Measurements from ENCODE around the gene FAM50A. TPM values are rescaled to one million over a fixed set of nuclear protein-coding genes. Genes with fewer than 3 reads are reported as not detected.

Gene FAM50A
- total and polyA plus RNA-seq, 4 donors, result 10.9 to 25.1 (median 14.0) TPM

GRCh38 chrX:154434394-154435168, 9.4 kb upstream of the FAM50A start:
- H3K4me1 ChIP-seq (ENCODE audit: control insufficient read depth in 4 of 4, insufficient read depth in 4 of 4, low read length in 3 of 4), result peaks cover 6 to 24% (median 11%) of the 10 kb centered on the region in 4 donors

More at GRCh38 chrX:154434394-154435168, 9.4 kb upstream of the FAM50A start:
- TF ChIP-seq ZBTB33 (IDR thresholded peaks at IDR 0.05) (no peak), FOXA1 (IDR thresholded peaks at IDR 0.05) (no peak), MAX (IDR thresholded peaks at IDR 0.05) (no peak), JUND (IDR thresholded peaks at IDR 0.05) (no peak), NR2F2 (IDR thresholded peaks at IDR 0.05) (no peak), CTCF (IDR thresholded peaks at IDR 0.05; ENCODE audit: low read depth, low read length, missing input control) (no peak), HNF4G (IDR thresholded peaks at IDR 0.05) (no peak), FOXA2 (IDR thresholded peaks at IDR 0.05) (no peak), GABPA (IDR thresholded peaks at IDR 0.05 in 1 of 2, conservative IDR thresholded peaks at IDR 0.05 in 1 of 2) (no peak), EGR1 (IDR thresholded peaks at IDR 0.05; ENCODE audit: low read depth in 2 of 2) (no peak), RAD21 (IDR thresholded peaks at IDR 0.05) (no peak), ATF3 (IDR thresholded peaks at IDR 0.05) (no peak), YY1 (IDR thresholded peaks at IDR 0.05) (no peak), SP1 (IDR thresholded peaks at IDR 0.05) (no peak), REST (IDR thresholded peaks at IDR 0.05) (no peak), HNF4A (conservative IDR thresholded peaks at IDR 0.05) (no peak)
- H3K9ac ChIP-seq (ENCODE audit: low read depth in 1 of 2, low read length in 2 of 2), result no peak overlapping the region
- peaks cover 3 to 10% (median 5%) of the 10 kb centered on the region in 4 donors for H3K36me3 ChIP-seq (ENCODE audit: control insufficient read depth in 4 of 4, insufficient read depth in 3 of 4, low read depth in 1 of 4, low read length in 3 of 4)
- WGBS, result 96% methylated on average over 7 of the region's 7 CpGs
- no peaks in the 10 kb centered on the region for H3K9me3 ChIP-seq (ENCODE audit: control insufficient read depth in 4 of 4, low read length in 3 of 4)
- no peak overlapping the region for H3K4me3 ChIP-seq (ENCODE audit: low read depth in 1 of 3, low read length in 3 of 3)
- no peak for DNase-seq (ENCODE audit: low spot score)
- H3K27me3 ChIP-seq (ENCODE audit: control insufficient read depth in 4 of 4, insufficient read depth in 4 of 4, low read length in 3 of 4), result no peaks in the 10 kb centered on the region
- no peak overlapping the region for H3K27ac ChIP-seq (ENCODE audit: low read depth in 1 of 2, low read length in 2 of 2)

All from liver (tissue), 9 donors.